Stimulated activated CD4-positive, alpha-beta T cell treated with anti-CD3 and anti-CD28 coated beads, Interleukin-1b, Interleukin-23, amount 100 ng/mL, for 1 hour (primary cell): ENCODE measurements around the gene HOXD11.
A peak's percentile ranks its signal among the peaks of the same experiment; 100 is the strongest.

Experiments used
- DNase-seq, 2 donors: peaks; one replicate each; pipeline ENCODE4 v3.0.0-alpha.2; 2020; ENCODE audit warnings: low read depth in 2 of 2

The HOXD11 gene

DNA sequence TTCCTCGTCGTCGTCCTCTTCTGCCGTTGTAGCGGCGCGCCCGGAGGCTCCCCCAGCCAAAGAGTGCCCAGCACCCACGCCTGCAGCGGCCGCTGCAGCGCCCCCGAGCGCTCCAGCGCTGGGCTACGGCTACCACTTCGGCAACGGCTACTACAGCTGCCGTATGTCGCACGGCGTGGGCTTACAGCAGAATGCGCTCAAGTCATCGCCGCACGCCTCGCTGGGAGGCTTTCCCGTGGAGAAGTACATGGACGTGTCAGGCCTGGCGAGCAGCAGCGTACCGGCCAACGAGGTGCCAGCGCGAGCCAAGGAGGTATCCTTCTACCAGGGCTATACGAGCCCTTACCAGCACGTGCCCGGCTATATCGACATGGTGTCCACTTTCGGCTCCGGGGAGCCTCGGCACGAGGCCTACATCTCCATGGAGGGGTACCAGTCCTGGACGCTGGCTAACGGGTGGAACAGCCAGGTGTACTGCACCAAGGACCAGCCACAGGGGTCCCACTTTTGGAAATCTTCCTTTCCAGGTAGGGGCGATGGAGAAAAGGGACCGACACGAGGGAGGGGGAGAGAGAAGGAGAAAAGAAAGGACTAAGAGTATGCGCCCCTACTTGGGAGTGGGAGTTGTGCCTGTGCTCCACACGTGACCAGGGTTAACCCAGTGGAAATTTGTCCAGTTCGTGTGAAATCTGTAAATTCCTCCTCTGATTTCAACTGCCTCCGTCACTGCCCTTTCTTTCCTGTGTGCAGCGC, 13.8 kb upstream of the HOXD11 start:
- DNase-seq: no peak

GRCh38 chr2:176093898-176094249, 13.2 kb upstream of the HOXD11 start:
- no peak for DNase-seq

GRCh38 chr2:176094349-176094748, 12.7 kb upstream of the HOXD11 start:
- DNase-seq: no peak

- DNase-seq: no peak
Measured at GRCh38 chr2:176095421-176095820, 11.7 kb upstream of the HOXD11 start.

DNA sequence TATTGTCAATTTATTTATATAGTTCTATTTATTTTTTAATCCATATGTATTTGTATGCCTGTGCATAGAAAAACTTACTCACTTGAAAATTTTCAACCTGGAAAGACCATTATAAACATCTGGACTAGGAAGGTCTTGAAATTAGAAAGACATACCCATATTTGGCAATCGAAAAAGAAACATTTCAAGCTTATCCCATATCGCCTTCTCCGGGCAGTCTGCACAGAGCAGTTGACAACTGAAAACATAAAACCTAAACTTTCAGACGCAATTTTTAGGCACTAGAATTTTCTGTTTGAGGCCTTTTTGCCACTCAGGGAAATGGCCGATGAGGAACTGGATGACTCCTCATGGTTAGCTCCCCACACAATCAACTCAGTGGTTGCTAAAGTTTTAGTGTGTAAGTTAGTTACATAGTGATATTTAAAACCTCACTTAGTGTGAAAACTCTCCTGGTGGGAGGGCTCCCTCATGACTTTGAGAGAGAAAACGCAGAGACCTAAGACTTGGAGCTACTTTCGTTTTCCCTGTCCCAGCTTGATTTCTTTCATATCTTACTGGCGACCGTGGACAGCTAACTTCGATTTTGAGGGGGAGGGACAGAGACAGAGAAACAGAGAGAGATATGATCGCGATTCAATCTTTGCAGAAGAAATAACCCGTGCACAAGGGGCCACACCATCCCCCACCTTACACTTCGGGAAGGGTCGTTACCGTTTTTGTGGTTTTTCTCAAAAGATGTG, 10.7 kb upstream of the HOXD11 start:
- DNase-seq: no peak

- peak in 1 of 2 donors; percentile 30 for DNase-seq
Measured at GRCh38 chr2:176096986-176097819, 9.9 kb upstream of the HOXD11 start.

- no peak for DNase-seq
Measured at GRCh38 chr2:176097820-176098365, 9.2 kb upstream of the HOXD11 start.

GRCh38 chr2:176098366-176099158, 8.5 kb upstream of the HOXD11 start:
- DNase-seq: no peak

- no peak for DNase-seq
Measured at GRCh38 chr2:176099159-176099727, 7.8 kb upstream of the HOXD11 start.

DNA sequence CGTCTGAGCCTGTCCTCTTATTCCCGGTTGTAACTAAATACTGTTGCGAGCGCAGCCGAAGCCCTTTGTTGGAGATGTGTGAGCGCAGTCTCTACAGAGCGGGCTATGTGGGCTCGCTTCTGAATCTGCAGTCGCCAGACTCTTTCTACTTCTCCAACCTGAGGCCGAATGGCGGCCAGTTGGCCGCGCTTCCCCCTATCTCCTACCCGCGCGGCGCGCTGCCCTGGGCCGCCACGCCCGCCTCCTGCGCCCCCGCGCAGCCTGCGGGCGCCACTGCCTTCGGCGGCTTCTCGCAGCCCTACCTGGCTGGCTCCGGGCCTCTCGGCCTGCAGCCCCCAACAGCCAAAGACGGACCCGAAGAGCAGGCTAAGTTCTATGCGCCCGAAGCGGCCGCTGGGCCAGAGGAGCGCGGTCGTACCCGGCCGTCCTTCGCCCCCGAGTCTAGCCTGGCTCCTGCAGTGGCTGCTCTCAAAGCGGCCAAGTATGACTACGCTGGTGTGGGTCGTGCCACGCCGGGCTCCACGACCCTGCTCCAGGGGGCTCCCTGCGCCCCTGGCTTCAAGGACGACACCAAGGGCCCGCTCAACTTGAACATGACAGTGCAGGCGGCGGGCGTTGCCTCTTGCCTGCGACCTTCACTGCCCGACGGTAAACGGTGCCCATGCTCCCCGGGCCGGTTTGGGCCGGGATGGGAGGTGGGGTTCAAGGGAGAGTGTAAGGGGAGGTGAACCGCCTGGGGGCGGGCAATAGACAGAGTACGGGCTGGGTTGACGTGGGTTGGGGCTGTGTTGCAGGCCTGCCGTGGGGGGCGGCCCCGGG, 7.1 kb upstream of the HOXD11 start, which contains the start of gene HOXD12:
Gene HOXD12, plus strand, starts transcription at position 68 of the 819 bp plus-strand sequence. Its CDS starts 7 bp downstream, at position 75.
- no peak for DNase-seq

DNA sequence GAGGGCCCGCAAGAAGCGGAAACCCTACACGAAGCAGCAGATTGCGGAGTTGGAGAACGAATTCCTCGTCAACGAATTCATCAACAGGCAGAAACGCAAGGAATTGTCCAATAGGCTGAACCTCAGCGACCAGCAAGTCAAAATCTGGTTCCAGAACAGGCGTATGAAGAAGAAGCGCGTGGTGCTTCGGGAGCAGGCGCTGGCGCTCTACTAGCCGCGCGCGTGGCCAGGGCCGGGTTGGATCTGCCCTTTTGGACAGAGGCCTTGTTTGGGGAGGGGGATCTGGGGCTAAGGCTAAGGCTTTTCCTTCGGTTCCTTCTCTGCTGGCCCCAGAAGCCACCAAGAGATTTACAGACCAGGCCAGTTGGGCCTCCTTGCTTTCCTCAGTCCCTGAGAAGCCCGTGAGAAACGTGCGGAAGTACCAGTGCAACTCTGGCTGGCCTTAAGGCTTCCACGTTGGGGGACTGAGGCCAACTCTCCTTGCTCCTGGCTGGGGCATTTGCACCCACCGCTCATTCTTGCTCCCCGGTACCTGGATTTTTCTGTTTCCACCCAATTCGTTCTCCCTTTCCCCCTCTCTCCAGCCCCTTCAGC, 6.4 kb upstream of the HOXD11 start:
- no peak for DNase-seq

DNA sequence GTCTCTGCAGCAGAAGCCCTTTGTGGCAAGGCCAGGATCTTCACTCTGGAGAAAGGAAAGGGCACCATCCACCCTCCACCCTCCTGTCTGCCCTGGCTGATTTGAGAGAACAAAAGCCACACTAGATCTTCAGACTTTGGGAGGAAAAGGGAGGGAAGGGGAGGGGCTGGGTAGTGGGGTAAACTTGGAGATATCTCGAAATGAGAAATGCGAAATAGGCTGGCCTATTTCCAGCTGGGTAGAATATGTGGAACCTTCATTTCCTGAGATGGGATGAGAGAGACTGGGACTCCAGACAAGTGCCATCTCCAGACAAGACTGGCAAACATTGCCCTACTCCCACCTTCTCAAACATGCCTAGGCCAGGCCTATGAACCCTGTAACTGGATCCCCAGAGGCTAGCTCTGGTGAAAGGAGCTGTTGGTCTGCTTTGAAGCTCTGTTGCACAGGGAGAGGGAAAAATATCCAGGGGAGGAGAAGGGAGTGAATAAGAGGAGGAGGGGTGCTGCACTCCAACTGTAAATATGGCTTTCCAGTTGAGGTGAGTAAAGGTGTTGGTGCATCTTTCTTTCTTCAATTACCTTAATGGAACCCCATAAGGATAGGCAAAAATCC, 5.8 kb upstream of the HOXD11 start:
- no peak for DNase-seq

DNA sequence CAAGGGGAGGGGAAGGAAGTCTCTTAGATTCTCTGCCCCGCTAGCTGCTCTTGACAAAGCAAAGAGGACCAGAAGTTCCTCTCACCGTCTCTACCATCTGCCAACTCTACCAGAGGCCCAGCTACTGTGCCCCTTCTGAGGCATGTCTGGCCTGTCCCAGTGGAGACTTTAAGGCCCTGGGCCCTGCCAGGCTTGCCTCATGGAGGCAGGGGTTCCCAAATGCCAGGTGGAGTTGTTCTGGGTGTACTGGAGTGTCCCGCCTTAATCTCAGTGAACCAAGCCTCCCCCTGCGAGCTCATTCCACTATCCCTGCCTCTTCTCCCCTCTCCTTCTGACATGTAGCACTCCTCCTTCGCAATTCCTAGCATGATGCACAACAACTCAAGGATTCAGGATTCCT, 5.2 kb upstream of the HOXD11 start:
- no peak for DNase-seq

- no peak for DNase-seq
Measured at GRCh38 chr2:176102309-176102866, 4.7 kb upstream of the HOXD11 start.

- no peak for DNase-seq
Measured at GRCh38 chr2:176103194-176103593, 3.9 kb upstream of the HOXD11 start.

DNA sequence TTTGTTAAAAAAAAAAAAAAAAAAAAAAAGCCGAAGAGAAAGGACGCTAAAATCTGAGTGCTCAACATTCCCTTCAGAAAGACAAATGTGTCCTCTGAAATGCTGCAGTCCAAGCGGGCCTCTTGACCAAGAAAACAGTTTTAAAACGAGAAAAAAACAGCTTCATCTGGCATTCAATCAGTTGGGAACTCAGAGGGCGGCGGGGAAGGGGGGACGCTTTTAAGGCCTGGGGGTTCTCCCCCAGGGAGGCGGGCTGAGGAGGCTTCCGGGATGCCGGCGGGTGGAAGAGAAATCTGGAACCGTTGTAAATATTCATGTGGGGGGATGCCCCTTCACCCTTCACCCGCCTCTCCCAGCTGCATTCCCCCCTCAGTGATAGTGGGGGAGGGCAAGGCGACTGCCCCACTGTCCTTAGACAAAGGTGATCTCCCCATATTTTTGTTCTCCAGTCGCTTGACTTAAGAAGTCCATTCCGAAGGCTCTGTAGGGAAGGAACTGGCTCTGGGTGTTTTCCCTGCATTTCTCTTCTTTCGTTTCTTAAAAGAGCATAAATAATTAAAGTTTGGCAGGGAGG, 3.3 kb upstream of the HOXD11 start:
- no peak for DNase-seq

GRCh38 chr2:176104316-176105077, 2.6 kb upstream of the HOXD11 start:
- no peak for DNase-seq
